ENCODE results near the gene SPEM1. TPM values are rescaled to one million over a fixed set of nuclear protein-coding genes. Genes with fewer than 3 reads are reported as not detected.

SPEM1 gene
- total RNA-seq, 2 donors from 2014 or later: not detected

DNA sequence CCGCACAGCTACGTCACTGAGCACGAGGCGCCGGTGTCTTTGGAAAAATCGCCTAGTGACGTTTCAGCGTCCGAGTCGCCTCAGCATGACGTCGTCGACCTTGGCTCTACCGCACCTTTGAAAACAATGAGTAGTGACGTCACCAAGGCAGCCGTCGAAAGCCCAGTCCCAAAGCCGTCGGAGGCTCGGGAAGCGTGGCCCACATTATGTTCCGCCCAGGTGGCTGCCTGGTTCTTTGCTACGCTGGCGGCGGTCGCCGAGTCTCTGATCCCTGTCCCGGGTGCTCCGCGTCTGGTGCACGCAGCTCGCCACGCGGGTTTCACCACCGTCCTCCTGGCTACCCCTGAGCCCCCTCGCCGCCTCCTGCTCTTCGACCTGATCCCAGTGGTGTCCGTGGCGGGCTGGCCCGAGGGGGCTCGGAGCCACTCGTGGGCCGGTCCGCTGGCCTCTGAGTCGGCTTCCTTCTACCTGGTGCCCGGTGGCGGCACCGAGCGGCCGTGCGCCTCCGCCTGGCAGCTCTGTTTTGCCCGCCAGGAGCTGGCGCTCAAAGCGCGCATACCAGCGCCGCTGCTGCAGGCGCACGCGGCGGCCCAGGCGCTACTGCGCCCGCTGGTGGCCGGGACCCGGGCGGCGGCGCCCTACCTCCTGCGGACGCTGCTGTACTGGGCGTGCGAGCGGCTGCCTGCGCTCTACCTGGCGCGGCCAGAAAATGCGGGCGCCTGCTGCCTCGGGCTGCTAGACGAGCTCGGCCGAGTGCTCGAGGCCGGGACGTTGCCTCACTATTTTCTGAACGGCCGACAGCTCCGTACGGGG lies 16.6 kb downstream of the SPEM1 start:
- peak; percentile 93 for DNase-seq (ENCODE audit: low spot score)
- intact Hi-C loops (cut with DNase I): loop anchor here (5.0 to 10.0 kb wide), 3 partner anchors 51 to 128 kb away; partner anchors contain the start of genes KCTD11 (in 1 of the 2), SENP3 (in 1 of the 2) and TMEM95 (in 1 of the 2)

DNA sequence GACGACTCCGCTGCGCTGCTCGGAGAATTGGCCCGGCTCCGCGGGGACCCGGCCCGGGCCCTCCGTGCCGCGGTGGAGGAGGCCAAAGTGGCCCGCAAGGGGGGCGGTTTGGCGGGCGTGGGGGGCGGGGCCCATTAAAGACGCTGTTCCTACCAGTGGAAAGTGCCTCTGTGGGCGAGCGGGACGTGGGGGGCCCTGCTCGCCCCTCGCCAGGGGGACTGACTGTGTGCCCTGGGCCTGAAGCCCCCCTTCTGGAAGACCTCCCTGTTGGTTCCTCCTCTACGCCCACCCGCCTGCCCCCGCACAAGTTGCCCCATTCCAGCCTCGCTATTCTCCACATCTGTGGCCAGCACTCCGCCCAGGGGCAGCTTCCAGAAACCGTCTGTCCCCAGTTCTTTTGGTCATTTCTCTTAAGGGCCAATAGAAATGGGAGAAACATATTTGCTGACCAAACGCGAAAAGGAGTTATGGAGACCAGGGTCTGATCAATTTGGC lies 17.3 kb downstream of the SPEM1 start:
- intact Hi-C loops (cut with DNase I): loop anchor here (5.0 to 10.0 kb wide), 3 partner anchors 50 to 127 kb away; partner anchors contain the start of genes KCTD11 (in 1 of the 2), SENP3 (in 1 of the 2) and TMEM95 (in 1 of the 2)
- no peak for DNase-seq (ENCODE audit: low spot score)

DNA sequence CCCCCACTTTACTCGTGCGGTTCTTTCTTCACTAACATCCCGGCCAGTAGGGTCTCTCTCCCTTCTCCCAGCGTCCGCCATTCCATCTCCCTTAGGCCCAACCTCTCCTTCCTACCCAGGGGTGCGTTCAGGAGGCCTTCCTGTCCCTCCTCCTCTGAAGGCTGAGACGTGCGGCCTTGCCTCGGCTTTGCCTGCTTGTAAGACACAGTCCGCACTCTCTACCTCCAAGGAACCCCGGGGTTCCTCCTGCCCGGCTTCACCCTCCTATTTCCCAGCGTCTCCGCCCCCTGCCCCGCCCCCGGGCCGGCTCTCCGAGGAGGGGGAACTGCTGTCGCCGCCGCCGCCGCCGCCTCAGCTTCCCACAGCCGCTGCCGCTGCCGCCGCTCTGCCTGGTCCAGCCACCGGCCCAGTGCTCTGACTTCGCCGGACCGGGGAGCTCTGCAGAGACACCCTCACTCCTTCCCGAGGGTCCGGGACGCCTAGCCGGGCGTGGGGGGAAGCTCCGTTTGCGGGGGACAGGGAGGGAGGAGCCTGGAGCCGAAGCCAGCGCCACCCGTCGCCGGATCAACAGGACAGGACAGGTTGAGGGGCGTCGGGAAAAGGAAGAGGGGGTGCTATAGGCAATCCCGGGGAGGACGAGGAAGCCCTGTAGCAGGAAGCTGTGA lies 18.0 kb downstream of the SPEM1 start:
- peak; percentile 93 for DNase-seq (ENCODE audit: low spot score)
- intact Hi-C loops (cut with DNase I): loop anchor here (5.0 to 10.0 kb wide), 3 partner anchors 49 to 127 kb away; partner anchors contain the start of genes KCTD11 (in 1 of the 2), SENP3 (in 1 of the 2) and TMEM95 (in 1 of the 2)

DNA sequence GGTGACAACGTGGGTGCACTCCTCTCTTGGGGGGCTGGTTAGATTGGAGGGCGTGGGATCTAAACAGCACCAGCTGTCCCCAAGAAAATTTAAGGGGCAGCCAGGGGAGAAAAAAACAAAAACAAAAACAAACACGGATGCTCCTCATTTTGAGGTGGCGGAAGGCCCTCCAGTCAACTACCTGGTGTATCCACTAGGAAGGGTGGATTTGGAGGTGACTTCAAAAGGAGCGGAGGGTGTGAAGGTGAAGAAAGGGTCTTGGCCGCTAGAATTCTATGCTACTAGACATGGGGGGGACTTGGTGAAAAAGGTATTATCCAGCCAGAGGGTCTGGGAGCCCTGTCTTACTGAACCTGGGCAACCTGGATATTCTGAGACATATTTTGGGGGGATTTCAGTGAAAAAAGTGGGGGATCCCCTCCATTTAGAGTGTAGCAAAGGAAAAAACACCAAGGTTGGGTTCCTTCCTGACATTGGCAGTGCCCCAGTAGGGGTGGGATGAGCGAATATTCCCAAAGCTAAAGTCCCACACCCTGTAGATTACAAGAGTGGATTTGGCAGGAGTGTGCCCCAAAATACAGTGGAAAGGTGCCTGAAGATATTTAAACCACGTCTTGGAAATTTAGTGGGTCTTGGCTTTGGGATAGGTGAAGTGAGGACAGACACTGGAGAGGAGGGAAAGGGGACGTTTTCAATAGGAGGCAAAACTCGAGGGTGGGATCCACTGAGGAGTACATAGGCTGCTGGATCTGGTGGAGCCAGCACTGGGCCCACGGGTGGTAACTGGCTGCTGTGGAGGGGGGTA lies 18.7 kb downstream of the SPEM1 start:
- DNase-seq (ENCODE audit: low spot score): no peak
- intact Hi-C loops (cut with DNase I): loop anchor here (5.0 to 10.0 kb wide), 3 partner anchors 48 to 126 kb away; partner anchors contain the start of genes KCTD11 (in 1 of the 2), SENP3 (in 1 of the 2) and TMEM95 (in 1 of the 2)

DNA sequence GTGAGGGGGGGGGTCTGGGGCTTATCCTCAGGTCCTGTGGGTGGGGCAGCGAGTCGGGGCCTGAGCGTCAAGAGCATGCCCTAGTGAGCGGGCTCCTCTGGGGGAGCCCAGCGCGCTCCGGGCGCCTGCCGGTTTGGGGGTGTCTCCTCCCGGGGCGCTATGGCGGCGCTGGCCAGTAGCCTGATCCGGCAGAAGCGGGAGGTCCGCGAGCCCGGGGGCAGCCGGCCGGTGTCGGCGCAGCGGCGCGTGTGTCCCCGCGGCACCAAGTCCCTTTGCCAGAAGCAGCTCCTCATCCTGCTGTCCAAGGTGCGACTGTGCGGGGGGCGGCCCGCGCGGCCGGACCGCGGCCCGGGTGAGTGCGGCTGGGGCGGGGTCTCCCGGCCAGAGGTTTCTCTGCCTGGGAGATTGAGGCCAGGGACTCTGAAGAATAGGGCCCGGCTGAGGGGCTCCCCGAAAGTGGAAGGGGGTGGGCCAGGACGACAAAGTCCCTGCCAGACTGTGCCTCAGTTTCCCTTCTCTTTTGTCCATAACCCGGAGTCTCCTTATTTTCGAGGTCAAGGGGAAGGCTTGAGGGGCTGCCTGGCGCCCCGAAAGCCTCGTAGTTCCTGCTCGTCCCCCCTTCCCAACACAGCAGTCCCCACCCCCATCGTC lies 19.5 kb downstream of the SPEM1 start, which contains the start of gene FGF11:
Gene FGF11, plus strand, starts transcription at position 51 of the 651 bp plus-strand sequence. Its CDS starts 109 bp downstream, at position 160.
- intact Hi-C loops (cut with DNase I): loop anchor here (5.0 to 10.0 kb wide), 5 partner anchors 38 to 125 kb away; partner anchors contain the start of genes KCTD11 (in 1 of the 2), SENP3 (in 1 of the 2), TMEM95 (in 1 of the 2) and ZBTB4 (in 1 of the 2)
- DNase-seq (ENCODE audit: low spot score): no peak

DNA sequence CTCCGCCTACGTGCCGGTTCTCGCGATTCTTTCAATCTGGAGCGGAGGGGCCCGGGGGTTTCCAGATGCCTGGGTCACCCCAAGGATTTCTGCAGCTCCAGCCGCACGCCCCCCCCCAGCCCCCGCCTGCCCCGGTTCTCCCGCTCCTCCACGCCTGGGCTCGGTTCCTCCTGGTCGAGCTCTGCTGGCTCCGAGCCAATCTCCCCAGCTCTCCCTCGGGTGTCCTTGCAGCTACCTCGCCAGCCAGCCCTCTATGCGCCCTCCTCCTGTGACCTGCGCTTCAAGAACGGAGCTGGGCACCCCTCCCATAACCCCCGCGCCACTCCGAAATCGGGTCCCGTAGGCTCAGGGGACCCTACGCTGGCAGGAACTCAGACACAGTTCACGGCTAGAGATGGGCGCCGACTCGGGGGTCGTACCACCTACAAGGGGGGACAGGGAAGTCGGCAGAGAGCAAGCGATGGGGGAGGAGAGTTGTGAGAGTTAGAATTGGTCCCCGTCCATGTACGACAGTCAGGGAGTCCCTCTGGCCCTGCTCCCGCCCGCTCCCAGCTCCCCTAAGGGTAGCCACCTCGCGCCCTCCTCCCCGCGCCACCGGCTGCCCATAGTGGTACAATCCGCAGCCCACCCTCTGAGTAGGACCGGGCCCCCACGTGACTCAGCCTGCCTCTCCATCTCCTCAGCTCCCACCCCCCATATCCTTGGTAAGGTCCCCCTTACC lies 20.1 kb downstream of the SPEM1 start:
- intact Hi-C loops (cut with DNase I): loop anchor here in 1 of 2 donors (5.0 to 10.0 kb wide), 2 partner anchors 37 to 75 kb away; partner anchors contain the start of gene ZBTB4
- no peak for DNase-seq (ENCODE audit: low spot score)

DNA sequence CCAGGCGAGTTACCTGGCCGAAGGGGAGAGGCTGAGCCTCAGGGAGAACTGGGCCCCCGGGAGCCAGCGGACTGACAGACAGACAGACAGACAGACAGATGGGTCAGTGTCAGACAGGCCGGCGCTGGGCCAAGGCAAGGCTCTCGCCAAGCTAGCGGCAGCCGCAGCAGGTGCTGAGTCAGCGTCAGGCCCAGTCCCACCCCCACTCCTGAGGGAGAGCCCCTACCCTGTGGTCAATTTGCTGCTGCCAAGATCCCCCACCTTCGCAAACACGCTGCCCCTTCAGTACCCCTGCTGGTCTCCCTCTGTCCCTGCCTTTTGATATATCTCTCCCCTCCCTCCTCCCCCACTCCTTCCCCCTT lies 20.7 kb downstream of the SPEM1 start:
- intact Hi-C loops (cut with DNase I): loop anchor here in 1 of 2 donors (5.0 to 10.0 kb wide), 2 partner anchors 36 to 74 kb away; partner anchors contain the start of gene ZBTB4
- DNase-seq (ENCODE audit: low spot score): no peak

DNA sequence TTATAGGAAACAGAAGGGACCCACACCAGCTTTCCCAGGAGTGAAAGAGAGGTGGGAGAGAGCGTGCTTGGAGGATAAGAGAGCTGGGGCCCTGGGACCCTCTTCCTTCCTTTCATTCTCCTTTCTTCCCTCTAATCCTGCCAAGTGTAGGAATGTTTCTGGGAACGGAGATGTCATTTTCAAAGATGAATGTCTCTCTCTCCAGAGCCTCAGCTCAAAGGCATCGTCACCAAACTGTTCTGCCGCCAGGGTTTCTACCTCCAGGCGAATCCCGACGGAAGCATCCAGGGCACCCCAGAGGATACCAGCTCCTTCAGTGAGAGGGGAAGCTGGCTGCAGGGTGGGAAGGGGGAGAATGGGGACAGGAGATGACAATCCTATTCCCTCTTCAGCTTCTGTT lies 21.1 kb downstream of the SPEM1 start:
- intact Hi-C loops (cut with DNase I): loop anchor here in 1 of 2 donors (5.0 to 10.0 kb wide), 2 partner anchors 36 to 74 kb away; partner anchors contain the start of gene ZBTB4
- no peak for DNase-seq (ENCODE audit: low spot score)

DNA sequence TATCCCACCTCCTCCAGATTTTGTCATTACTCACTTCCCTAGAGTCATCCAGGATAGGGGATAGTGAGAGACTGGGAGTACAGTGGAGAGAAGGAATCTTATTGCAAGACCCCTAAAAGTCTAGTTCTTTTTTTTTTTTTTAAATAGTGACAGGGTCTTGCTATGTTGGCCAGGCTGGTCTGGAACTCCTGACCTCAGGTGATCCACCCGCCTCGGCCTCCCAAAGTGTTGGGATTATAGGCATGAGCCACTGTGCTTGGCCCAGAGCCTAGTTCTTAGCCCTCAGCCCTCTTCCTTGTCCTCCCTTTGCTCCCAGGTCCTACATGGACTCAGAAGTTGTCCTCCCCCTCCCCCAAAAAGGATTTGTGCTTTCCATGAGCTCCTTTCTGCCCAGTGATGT lies 22.0 kb downstream of the SPEM1 start:
- no peak for DNase-seq (ENCODE audit: low spot score)
- intact Hi-C loops (cut with DNase I): loop anchor here (1.0 to 10.0 kb wide), 3 partner anchors 31 to 73 kb away; partner anchors contain the start of gene ZBTB4 (in 1 of the 2)

DNA sequence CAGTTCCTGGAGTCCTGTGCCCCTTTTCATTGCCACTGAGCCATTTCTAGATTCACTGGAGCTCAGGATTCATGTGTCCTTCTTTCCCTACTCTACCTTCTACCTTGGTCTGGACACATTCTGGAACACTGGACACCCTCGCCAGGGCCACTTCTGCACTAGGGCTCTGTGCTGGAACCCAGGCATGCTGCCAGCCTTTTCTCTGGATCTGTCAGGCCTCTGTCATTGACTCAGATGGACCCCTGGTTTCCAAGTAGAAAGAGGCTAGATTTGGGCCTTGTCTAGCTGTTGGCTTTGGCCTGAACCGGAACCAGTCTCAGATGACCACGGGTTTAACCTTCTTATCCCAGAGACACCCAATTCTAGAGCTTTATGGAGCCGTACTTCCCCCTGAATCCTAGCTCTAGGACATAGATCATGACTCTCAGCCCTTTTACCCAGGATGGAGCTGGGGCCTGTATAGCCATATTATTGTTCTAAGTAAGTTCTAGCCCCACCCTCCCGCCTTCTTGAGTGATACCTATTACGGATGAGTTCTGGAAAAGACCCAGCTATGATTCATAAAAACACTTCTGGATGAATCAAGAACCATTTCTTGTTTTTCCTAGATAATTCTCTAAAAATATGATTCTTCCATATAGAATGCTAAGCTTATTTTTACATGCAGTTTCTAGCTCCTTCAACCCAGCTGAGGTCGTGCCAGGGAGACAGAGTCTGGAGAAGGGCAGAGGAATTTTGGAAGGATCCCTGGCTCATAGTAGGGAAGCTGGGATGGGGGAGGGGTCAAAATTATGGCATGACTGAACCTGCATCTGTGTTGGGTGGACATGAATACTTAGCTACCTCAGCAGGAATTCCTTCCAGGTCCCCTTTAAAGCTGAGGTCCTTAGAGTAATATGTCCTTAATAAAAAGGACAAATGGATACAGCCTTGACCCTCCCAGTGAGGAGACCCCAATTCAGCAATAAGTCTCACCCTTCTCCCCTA lies 23.7 kb downstream of the SPEM1 start:
- DNase-seq (ENCODE audit: low spot score): no peak
- intact Hi-C loops (cut with DNase I): loop anchor here in 1 of 2 donors (5.0 to 10.0 kb wide), 2 partner anchors 34 to 71 kb away; partner anchors contain the start of gene ZBTB4

DNA sequence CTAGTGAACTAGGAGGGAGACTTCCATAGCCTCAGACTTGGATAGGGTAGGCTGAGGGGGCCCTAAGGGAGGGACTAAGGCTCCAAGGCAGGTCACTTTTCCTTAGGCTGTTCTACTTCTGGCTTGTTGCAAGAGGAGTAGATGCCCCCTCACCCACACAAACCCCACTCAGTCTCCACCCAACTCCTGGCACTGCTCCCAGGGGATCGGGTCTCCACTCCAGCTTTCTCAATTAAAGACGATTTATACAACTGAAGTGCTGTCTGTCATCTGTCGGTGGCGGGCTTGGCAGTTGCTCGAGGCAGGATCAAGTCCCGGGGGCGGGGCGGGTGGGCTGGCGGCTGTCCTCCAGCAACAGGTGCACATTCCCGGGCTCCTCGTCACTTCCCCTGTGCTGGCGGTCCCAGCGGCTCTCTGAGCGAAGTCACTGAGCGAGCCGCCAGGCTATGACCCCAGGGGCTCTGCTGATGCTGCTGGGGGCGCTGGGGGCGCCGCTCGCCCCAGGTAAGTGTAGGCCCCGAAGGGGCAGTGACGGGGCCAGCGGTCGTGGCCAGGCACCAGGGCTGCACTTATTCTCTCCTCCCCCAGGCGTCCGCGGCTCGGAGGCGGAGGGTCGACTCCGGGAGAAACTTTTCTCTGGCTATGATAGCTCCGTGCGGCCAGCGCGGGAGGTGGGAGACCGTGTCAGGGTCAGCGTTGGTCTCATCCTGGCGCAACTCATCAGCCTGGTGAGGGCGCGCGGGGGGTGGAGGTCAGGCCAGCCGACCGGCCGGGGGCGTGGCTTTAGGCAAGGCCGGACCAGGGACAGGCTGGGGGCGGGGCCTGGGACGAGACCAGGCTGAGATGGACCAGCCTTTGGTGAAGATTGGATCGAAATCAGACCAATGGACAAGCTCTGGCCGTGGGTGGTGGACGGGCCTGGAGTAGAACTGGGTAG lies 24.8 kb downstream of the SPEM1 start, which contains the start of gene CHRNB1:
Gene CHRNB1, plus strand, starts transcription at position 380 of the 937 bp plus-strand sequence. Its CDS starts 67 bp downstream, at position 447.
- intact Hi-C loops (cut with DNase I): loop anchor here in 1 of 2 donors (5.0 to 10.0 kb wide), 2 partner anchors 32 to 70 kb away; partner anchors contain the start of gene ZBTB4
- DNase-seq (ENCODE audit: low spot score): peak; percentile 91

DNA sequence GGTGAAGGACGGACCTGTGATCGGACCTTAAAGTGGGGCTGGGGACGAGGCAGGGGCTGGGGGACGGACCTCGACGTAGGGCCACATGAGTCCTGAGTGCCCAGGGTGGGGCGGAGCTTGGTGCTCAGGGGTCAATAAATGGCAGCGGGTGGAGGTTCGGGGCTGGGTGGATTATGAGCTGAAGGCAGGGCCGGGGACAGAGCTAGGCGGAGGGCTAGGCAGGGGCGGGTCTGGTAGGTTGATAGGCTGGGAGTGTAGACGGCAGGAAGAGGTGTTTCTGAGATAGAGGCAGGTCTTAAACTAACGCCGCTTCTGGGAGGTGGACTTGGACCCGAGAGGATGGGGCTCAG lies 25.5 kb downstream of the SPEM1 start:
- intact Hi-C loops (cut with DNase I): loop anchor here in 1 of 2 donors (10.0 kb wide), 1 partner anchor 69 kb away; no protein-coding TSS in a partner anchor
- DNase-seq (ENCODE audit: low spot score): no peak

DNA sequence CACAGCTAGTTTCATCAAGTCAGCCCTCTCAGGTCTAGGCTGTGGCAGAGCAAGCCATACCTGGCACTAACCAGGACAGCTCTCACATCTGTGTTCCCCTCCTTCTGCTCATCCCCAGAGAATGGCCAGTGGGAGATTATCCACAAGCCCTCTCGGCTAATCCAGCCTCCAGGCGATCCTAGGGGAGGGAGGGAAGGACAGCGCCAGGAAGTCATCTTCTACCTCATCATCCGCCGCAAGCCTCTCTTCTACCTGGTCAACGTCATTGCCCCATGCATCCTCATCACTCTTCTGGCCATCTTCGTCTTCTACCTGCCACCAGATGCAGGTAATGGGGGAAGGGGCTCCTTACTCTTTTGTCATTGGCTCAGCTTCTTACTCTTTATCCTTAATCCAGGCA lies 28.3 kb downstream of the SPEM1 start:
- intact Hi-C loops (cut with DNase I): loop anchor here in 1 of 2 donors (10.0 kb wide), 1 partner anchor 66 kb away; no protein-coding TSS in a partner anchor
- DNase-seq (ENCODE audit: low spot score): no peak

DNA sequence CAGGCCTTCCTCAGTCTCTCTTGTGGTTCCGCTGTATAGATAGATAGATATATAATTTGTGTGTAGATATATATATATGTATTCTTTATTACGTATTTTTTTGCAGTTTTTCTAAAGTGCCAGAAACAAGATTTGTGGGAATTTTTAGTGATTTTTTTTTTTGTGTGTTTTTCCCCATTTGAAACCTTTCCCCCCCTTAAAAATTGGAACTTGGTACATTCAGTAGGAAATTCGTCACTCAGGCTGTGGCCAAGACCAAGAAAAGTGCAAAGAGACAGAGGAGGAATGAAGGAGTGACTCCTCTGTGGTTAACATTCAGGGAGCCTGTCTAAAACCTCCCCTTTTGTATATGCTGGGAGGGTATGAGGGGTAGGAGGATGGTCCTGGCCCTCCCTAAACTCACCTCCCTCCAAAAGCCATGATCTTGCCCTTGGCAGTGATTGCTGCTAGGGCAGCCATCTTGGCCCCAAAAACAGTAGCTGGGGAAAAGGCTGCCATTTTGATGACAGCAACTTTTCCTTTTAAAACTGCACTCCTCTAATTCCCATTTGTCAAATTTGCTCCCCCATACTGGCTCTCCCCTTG lies 39.9 kb downstream of the SPEM1 start:
- no peak for DNase-seq (ENCODE audit: low spot score)
- intact Hi-C loops (cut with DNase I): no loop called here

Data from posterior vena cava (tissue), 2 donors.